Esophagus (tissue), 2 donors: ENCODE measurements around the gene FAM13C. TPM values are rescaled to one million over a fixed set of nuclear protein-coding genes. Genes with fewer than 3 reads are reported as not detected.

ENCODE experiments used
- H3K27ac ChIP-seq, 2 donors: one replicate each; pipeline ENCODE4 v1.5.1; 2013; ENCODE audit warnings: low read depth in 2 of 2, mild to moderate bottlenecking in 2 of 2, inconsistent platforms in 1 of 2, low read length in 1 of 2, moderate library complexity in 1 of 2
- H3K27me3 ChIP-seq, 2 donors: one replicate each; pipeline ENCODE4 v1.6.1; 2013; ENCODE audit warnings: low read length in 2 of 2, control low read depth in 1 of 2, mild to moderate bottlenecking in 1 of 2; ENCODE audit not compliant: insufficient read depth in 2 of 2, control insufficient read depth in 1 of 2
- H3K36me3 ChIP-seq, 2 donors: one replicate each; pipeline ENCODE4 v1.6.1; 2013; ENCODE audit warnings: low read length in 1 of 2; ENCODE audit not compliant: control insufficient read depth in 2 of 2, insufficient read depth in 2 of 2
- H3K4me1 ChIP-seq, 2 donors: one replicate each; pipeline ENCODE4 v1.6.1; 2013; ENCODE audit warnings: low read length in 1 of 2; ENCODE audit not compliant: control insufficient read depth in 2 of 2, insufficient read depth in 2 of 2
- H3K4me3 ChIP-seq, 2 donors: one replicate each; pipeline ENCODE4 v1.5.1; 2013; ENCODE audit warnings: low read length in 2 of 2, mild to moderate bottlenecking in 2 of 2, low read depth in 1 of 2, moderate library complexity in 1 of 2
- H3K9me3 ChIP-seq, 2 donors: one replicate each; pipeline ENCODE4 v1.6.1; 2013; ENCODE audit warnings: mild to moderate bottlenecking in 2 of 2, low read depth in 1 of 2, low read length in 1 of 2, moderate library complexity in 1 of 2; ENCODE audit not compliant: control insufficient read depth in 2 of 2, insufficient read depth in 1 of 2
- WGBS, 2 donors: extraction: QIAGEN DNeasy Blood & Tissue Kit; methylation state at CpG; one replicate each; pipeline ENCODE4 v1.1.7; 2013; 5-methylcytosine and 5-hydroxymethylcytosine counted together
- polyA plus RNA-seq, 2 donors: library from polyadenylated mRNA; stranded (reverse); fragments of 200-250 nt; gene quantifications; one replicate each; pipeline ENCODE4 v1.2.3, GENCODE V29; 2013
- donor health status: healthy with polysubstance abuse.
- donor health status: Bipolar disorder and iron deficiency.

FAM13C gene
- polyA plus RNA-seq, 2 donors, result 2.7 to 4.4 TPM

GRCh38 chr10:59366290-59366689, 3.9 kb upstream of the FAM13C start:
- no peaks in the 10 kb centered on the region for H3K27me3 ChIP-seq
- no peaks in the 10 kb centered on the region for H3K9me3 ChIP-seq
- H3K4me3 ChIP-seq, result no peak overlapping the region
- 67 to 76% methylated on average over 3 of the region's 3 CpGs for WGBS, 2 donors
- H3K4me1 ChIP-seq, result no peaks in the 10 kb centered on the region
- peak overlapping the region in 1 of 2 donors; percentile 30 for H3K27ac ChIP-seq
- no peaks in the 10 kb centered on the region for H3K36me3 ChIP-seq

DNA sequence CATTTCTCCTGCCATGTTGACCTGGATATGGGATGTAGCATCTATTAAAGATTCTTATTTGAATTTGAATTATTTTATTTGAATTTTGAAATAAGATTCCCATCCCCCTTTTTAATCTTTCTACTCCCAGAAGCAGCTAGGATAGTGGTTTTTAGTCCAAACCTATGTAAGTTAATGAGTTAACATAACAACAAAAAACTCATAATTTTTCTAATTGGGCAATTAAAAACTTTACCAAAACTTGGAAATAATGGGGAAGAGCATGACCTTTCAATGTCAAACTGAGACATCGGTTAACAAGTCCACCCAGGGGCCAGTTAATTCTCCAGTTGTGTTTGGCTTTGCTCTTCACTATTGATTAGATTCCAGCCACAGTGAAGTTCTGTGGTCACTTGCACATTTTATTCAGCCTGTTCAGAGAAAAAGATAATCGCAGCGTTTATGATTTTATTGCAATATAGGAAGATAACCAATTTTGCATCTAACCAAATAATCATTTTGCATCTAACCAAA, 1.2 kb upstream of the FAM13C start:
- Histone ChIP-seq H3K27ac (peak overlapping the region in 1 of 2 donors; percentile 60), H3K9me3 (no peaks in the 10 kb centered on the region), H3K36me3 (no peaks in the 10 kb centered on the region), H3K4me3 (no peak overlapping the region), H3K27me3 (no peaks in the 10 kb centered on the region), H3K4me1 (peaks cover 0 to 2% of the 10 kb centered on the region in 2 donors)
- WGBS, 2 donors, result 69 to 74% methylated on average over 3 of the region's 3 CpGs

DNA sequence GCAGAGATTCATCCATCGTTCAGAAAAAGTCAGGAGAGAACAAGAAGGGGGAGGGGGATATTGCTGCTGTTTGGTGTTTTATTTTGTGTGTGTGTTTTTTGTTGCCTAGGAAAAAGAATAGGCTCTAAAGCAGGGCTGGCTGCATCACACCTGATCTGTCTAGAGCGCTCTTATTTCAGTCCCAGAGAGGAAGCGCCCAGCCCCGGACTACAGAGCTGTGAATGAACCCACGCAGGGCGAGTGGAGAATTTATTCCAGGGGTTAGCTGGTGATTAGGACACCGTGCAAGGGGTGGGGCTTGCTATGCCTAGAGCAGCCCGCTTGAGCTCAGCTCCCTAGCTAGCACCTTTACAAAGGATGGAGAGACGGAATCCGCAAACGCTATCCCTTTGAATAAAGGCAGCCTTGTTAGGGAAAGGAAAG, 621 bp upstream of the FAM13C start:
- Histone ChIP-seq H3K36me3 (no peaks in the 10 kb centered on the region), H3K27ac (peak overlapping the region; percentile 51 to 60), H3K9me3 (no peaks in the 10 kb centered on the region), H3K4me1 (peaks cover 0 to 2% of the 10 kb centered on the region in 2 donors), H3K27me3 (no peaks in the 10 kb centered on the region), H3K4me3 (peak overlapping the region in 1 of 2 donors; percentile 59)
- 1% methylated on average over 11 of the region's 11 CpGs for WGBS, 2 donors

GRCh38 chr10:59361663-59362143, 646 bp downstream of the FAM13C start:
- Histone ChIP-seq H3K27ac (peak overlapping the region; percentile 60 to 83), H3K36me3 (no peaks in the 10 kb centered on the region), H3K27me3 (no peaks in the 10 kb centered on the region), H3K4me3 (peak overlapping the region; percentile 31 to 59), H3K4me1 (peaks cover 0 to 2% of the 10 kb centered on the region in 2 donors), H3K9me3 (no peaks in the 10 kb centered on the region)
- WGBS, 2 donors, result 30 to 48% methylated on average over 2 of the region's 2 CpGs

GRCh38 chr10:59360605-59361405, 1.5 kb downstream of the FAM13C start:
- H3K4me1 ChIP-seq, result peaks cover 0 to 2% of the 10 kb centered on the region in 2 donors
- peak overlapping the region; percentile 12 to 14 for H3K4me3 ChIP-seq
- no peaks in the 10 kb centered on the region for H3K9me3 ChIP-seq
- WGBS, 2 donors, result 25 to 59% methylated on average over 6 of the region's 6 CpGs
- peak overlapping the region; percentile 18 to 83 for H3K27ac ChIP-seq
- no peaks in the 10 kb centered on the region for H3K36me3 ChIP-seq
- no peaks in the 10 kb centered on the region for H3K27me3 ChIP-seq

- peaks cover 0 to 2% of the 10 kb centered on the region in 2 donors for H3K4me1 ChIP-seq
- no peak overlapping the region for H3K27ac ChIP-seq
- H3K4me3 ChIP-seq, result no peak overlapping the region
- H3K9me3 ChIP-seq, result no peaks in the 10 kb centered on the region
- H3K27me3 ChIP-seq, result no peaks in the 10 kb centered on the region
- H3K36me3 ChIP-seq, result no peaks in the 10 kb centered on the region
Observed at GRCh38 chr10:59358576-59358975, 3.8 kb downstream of the FAM13C start.

GRCh38 chr10:59354434-59354833, 7.9 kb downstream of the FAM13C start:
- H3K36me3 ChIP-seq, result no peaks in the 10 kb centered on the region
- no peaks in the 10 kb centered on the region for H3K27me3 ChIP-seq
- no peaks in the 10 kb centered on the region for H3K9me3 ChIP-seq

GRCh38 chr10:59350558-59350957, 11.8 kb downstream of the FAM13C start:
- WGBS, 2 donors, result 92 to 94% methylated on average over 2 of the region's 2 CpGs
- Histone ChIP-seq H3K4me3 (no peak overlapping the region), H3K9me3 (no peaks in the 10 kb centered on the region), H3K27ac (no peak overlapping the region), H3K27me3 (no peaks in the 10 kb centered on the region), H3K36me3 (no peaks in the 10 kb centered on the region), H3K4me1 (no peaks in the 10 kb centered on the region)

More at GRCh38 chr10:59354434-59354833, 7.9 kb downstream of the FAM13C start:
- H3K4me1 ChIP-seq, result no peaks in the 10 kb centered on the region
- no peak overlapping the region for H3K4me3 ChIP-seq
- no peak overlapping the region for H3K27ac ChIP-seq

GRCh38 chr10:59346321-59346720, 16.0 kb downstream of the FAM13C start:
- WGBS, 2 donors, result 70 to 86% methylated on average over 1 of the region's 1 CpG
- Histone ChIP-seq H3K4me3 (no peak overlapping the region), H3K9me3 (no peaks in the 10 kb centered on the region), H3K36me3 (no peaks in the 10 kb centered on the region), H3K4me1 (no peaks in the 10 kb centered on the region), H3K27ac (no peak overlapping the region), H3K27me3 (no peaks in the 10 kb centered on the region)

DNA sequence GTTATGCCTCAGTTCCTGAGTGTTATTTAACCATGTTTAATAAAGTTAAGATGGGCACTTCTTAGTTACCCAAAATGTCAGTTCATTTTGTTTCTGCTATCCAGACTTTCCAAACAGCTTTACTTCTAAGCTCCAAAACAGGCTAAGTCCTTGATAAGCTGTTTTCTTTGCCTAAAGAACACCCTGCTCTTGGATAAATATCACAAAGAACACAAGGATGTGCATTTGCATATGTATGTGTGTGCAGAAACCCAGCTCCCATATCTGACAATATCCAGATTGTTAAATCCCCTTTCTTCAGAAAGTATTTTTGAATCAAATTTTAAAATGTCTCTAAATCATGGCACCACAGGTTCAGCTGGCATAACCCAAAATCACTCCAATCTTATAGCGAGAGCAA, 19.6 kb downstream of the FAM13C start:
- no peak overlapping the region for H3K4me3 ChIP-seq
- H3K9me3 ChIP-seq, result no peaks in the 10 kb centered on the region
- H3K27ac ChIP-seq, result no peak overlapping the region
- WGBS, 2 donors, result 95 to 96% methylated on average over 1 of the region's 1 CpG
- H3K36me3 ChIP-seq, result no peaks in the 10 kb centered on the region
- H3K4me1 ChIP-seq, result peaks cover 0 to 2% of the 10 kb centered on the region in 2 donors
- H3K27me3 ChIP-seq, result no peaks in the 10 kb centered on the region
